PC-9 (cell line): ENCODE measurements around the gene B3GNT5.

Source experiments
- EZH2 ChIP-seq: fragments of 200-600 bp; sonication (generic); IDR thresholded peaks from 2 replicates; pipeline ENCODE4 v1.8.0; 2017; ENCODE audit warnings: antibody characterized with exemption, low read depth
- TF ChIP-seq, protein P1 (sequence below): fragments of 200-600 bp; sonication (generic); conservative IDR thresholded peaks from 2 replicates; pipeline ENCODE4 v1.6.1; 2017; ENCODE audit warnings: mixed run types, antibody characterized with exemption, mild to moderate bottlenecking, moderate library complexity

DNA sequence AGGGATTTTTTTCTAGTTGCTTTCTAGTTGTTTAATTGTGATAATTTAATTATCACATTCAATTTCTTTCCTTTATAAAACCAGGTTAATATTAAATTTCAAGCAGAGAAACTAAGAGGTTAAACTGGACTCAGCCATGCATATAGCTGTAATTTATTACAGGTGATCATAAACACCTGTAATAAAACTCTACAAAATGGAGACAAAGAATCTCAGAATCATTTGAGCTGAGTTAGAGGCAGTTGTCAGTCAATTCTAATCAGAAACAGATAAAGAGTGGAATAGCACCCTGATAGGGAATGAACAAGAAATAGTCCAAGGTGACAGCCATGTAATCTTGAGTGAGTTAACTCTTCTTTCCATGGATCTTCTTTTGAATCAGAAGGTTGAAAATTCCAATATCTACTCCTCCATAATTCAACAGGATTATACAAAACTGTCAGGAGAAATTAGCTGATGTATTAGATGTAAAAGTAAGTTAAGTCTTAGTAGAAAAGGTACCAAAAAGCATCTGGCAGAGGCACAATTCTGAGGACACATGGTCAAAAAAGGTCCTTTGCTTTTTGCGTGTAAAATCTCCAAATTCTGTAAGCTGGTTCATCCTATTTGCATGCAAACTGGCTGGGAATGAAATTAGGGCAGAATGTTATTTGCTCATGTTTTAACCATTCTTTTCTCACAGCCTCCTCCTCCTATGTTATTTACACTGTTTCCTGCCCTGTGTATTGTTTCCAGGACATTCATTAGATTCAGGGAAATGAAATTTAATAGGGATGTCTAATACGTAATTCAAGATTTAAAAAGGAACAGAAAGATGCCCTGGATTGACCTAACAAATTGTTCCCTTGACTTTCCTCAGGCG is 39.4 kb upstream of the B3GNT5 start:
- TF ChIP-seq, protein P1, sequence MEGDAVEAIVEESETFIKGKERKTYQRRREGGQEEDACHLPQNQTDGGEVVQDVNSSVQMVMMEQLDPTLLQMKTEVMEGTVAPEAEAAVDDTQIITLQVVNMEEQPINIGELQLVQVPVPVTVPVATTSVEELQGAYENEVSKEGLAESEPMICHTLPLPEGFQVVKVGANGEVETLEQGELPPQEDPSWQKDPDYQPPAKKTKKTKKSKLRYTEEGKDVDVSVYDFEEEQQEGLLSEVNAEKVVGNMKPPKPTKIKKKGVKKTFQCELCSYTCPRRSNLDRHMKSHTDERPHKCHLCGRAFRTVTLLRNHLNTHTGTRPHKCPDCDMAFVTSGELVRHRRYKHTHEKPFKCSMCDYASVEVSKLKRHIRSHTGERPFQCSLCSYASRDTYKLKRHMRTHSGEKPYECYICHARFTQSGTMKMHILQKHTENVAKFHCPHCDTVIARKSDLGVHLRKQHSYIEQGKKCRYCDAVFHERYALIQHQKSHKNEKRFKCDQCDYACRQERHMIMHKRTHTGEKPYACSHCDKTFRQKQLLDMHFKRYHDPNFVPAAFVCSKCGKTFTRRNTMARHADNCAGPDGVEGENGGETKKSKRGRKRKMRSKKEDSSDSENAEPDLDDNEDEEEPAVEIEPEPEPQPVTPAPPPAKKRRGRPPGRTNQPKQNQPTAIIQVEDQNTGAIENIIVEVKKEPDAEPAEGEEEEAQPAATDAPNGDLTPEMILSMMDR = no peak
- TF ChIP-seq EZH2 = no peak
